ENCODE results near the gene VPS18.
"Not testable (repeated sequence)": the region's sequence is repeated elsewhere in the genome, so short reads cannot be mapped to it uniquely, and the experiment has no call there.

Gene VPS18

DNA sequence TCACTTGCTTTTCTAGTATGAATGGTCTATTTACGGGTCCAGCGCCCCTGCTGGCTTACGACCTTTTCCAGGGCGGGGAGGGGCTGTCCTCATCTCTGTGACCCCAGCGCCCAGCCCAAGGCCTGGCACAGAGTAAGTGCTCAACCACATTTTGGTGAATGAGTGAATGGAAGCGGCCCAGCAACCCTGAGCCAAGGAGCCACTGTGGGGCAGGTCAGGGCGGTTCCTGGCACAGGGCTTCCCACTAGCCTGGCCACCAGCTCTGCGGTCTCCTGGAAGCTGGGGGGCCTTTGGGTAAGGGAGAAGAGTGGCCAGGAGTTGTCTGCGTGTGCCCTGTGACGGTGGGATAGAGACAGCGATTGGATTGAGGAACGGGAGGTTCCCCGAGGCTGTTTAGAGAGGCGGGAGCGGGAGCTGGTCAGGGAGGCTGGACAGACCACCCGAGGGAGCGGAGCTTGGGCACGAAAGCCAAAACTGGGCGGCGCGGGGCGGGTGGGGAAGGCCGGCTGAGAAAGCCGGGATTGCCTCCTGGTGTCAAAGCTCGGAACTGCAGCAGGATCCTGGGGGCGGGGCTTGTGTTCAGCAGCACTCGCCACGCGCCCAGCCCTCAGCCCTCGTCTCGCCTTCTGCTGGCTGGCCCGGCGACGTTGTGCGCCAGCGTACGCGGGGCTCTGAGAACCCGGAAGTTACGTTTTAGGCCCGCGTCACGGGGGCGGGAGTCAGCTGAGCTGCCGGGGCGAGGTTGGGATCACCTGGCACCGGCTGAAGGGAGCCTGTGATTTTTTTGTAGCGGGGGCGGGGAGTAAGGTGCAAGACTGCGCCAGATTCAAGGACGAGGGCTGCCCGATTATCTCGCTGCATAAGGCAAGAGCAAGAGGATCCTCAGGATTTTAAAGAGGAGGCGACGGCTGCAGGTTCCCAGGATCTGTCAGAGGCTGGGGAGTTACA, at the start of gene VPS18:
TSS of gene VPS18 (plus strand) at position 718 of the 948 bp plus-strand sequence. CDS start 319 bp downstream, outside the sequence.
- peak; percentile 91 to 95 for DNase-seq

GRCh38 chr15:40844696-40845030, 49.6 kb upstream of the VPS18 start:
- peak; percentile 32 to 50 for DNase-seq

- DNase-seq = peak; percentile 50 to 51
These were observed 49.2 kb upstream of the VPS18 start for GRCh38 chr15:40845036-40845435.

GRCh38 chr15:40845511-40846284, 48.6 kb upstream of the VPS18 start:
- no peak for DNase-seq

DNA sequence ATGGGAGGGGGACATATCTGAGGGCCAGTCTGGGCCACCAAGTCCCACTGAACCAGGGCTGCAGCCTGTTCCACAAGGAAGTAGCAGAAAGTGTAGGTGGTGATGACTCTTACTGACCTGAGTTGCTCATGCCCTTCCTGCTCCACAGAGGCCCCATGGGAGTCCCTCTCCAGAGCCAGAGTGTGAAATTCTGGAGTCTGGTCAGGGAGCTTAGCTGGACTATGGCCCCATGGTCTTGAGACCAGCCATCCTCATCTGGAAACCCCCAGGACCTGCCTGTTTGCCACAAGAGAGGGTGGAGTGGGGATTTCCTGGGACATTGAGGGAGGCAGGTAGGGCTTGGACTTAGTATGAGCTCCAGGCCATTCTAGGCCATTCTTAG, 47.4 kb upstream of the VPS18 start:
- no peak for DNase-seq

DNA sequence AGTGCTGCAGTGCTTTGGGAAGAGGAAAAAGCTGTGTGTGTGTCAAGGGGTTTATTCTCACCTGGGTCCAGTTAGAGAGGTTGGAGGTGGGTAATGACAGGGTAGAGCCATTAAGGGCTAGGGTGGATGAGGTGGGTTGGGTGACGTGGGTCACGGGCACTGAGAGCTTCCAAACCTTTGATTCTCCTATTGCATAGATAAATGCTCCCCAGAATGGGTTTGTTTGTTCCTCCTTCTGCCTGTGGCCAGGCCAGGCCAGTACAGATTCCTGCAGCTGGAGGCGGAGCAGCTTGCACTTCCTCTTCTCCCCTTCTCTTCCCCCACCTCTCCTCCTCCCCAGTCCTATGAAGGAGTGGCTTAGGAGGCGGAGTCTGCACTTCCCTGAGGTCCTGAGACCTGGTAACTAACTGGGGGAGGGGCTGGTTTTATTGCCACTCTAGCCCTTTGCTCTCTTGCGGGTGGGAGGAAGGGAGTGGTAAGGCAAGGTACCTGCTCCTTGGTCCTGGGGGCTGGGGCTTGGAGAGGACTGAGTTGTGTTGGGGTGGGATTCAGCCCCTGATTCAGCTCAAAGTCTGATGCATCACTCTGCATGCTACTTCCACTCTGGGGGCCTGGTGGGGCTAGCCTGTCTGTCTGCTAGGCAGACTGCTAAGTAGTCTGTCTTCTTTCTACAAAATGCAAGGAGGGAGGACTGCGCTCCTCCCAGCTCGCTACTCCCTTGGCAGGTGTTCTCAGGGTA, 46.9 kb upstream of the VPS18 start:
- DNase-seq = peak; percentile 83 to 94

GRCh38 chr15:40850576-40851112, 43.6 kb upstream of the VPS18 start:
- no peak for DNase-seq

DNA sequence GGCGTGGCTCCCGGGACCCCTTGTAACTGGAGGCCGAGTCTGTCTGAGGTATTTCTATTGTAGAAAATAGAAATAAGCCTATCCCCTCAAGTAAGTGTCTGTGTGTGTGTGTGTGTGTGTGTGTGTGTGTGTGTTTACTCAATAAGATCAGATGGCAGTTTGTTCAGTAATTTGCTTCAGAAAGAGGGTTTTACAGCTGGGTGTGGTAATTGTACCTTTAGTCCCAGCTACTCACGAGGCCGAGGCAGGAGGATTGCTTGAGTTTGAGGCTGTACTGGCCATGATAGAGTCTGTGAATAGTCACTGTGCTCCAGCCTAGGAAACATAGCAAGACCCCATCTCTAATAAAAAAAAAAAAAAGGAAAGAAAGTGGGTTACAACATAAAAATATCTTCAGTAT, 41.7 kb upstream of the VPS18 start:
- no peak for DNase-seq

- no peak for DNase-seq
These were observed 40.9 kb upstream of the VPS18 start for GRCh38 chr15:40853241-40853890.

DNA sequence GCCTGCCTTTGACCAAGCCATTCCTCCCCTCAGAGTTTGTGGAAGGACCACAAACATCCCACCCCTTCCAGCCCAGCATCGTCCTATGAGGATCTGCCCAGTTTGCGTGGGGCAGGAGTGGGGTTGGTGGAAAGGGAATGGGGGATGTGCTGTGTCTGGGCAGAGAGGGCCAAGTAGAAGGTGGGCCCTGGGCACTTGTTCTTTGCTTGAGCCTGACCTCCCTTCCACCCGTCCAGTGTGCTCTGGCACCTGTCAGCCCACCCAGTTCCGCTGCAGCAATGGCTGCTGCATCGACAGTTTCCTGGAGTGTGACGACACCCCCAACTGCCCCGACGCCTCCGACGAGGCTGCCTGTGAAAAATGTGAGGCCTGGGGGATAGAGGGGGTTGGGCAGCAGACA, 40.1 kb upstream of the VPS18 start:
- no peak for DNase-seq

- no peak for DNase-seq
These were observed 38.5 kb upstream of the VPS18 start for GRCh38 chr15:40855706-40856234.

GRCh38 chr15:40856746-40857145, 37.5 kb upstream of the VPS18 start:
- DNase-seq = no peak

- DNase-seq = peak; percentile 50 to 63
These were observed 36.5 kb upstream of the VPS18 start for GRCh38 chr15:40857601-40858341.

- no peak for DNase-seq
These were observed 35.5 kb upstream of the VPS18 start for GRCh38 chr15:40858706-40859105.

DNA sequence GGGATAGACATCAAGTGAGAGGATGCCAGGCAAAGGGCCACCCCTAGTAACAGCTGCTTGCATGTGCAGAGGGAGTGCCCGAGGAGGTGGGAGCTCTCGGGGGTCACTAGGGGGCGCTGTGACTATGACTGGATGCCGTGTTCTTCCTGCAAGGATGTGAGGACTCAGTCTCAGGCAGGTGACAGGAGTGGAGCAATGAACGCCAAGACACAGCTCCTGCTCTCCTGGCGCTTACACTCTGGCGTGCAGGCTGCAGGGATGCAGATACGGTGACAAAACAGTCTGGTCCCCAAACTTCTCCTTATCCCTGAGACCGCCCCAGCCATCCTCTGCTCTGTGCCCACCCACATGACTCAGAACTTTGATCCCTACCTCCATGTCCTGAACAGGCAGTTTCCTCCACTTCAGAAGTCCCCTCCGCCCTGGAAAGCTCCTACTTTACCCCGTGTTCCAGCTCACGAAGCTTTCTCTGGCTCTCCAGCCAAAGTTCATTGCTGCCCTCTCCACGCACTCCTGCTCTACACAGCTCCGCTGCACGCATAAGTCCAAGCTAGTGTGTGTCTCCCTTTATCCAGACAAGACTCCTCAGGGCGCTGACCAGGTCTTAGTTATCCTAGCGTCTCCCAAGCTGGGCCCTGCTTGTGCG, 34.9 kb upstream of the VPS18 start:
- peak; percentile 54 to 59 for DNase-seq

DNA sequence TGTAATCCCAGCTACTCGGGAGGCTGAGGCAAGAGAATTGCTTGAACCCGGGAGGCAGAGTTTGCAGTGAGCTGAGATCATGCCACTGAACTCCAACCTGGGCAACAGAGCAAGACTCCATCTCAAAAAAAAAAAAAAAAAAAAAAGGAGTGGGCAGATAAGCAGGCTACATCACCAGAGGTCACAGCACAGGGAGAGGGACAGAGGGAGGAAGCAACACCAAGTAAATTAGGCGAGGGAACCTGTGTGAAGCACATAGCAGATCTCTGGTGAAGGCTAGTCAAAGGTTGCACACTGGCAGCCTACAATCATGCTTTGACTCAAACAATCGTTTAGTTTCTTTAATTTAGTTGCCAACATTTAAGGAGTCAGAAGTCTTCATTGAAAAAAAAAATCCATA, 33.1 kb upstream of the VPS18 start:
- DNase-seq = not testable (repeated sequence)

DNA sequence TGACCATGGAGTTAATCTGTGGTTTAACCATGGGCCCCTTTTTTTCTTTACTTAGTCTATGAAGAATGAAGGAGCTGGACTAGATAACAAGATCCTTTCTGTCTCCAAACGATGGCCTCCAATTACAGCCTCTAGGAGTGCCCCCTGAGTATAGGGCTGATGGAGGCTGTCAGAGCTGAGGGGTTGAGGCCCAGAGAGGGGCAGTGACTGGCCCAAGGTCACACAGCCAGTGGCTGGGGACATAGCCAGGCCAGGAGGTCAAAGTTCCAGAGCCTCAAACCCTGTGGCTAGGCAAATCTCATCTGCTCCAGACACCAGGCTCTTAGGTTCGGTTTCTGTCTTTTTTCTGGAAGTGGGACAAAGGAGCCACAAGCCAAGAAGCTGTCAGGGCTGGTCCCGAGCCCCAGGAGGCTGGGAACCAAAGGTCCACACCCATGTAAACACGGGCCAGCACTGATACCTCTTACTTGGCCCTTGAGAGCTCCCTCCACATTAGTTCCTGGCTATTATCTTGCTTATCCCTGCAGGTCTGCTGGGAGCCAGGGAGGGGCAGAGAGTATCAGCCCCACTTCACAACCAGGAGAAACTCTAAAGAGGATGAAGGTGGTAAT, 30.5 kb upstream of the VPS18 start:
- DNase-seq = no peak

DNA sequence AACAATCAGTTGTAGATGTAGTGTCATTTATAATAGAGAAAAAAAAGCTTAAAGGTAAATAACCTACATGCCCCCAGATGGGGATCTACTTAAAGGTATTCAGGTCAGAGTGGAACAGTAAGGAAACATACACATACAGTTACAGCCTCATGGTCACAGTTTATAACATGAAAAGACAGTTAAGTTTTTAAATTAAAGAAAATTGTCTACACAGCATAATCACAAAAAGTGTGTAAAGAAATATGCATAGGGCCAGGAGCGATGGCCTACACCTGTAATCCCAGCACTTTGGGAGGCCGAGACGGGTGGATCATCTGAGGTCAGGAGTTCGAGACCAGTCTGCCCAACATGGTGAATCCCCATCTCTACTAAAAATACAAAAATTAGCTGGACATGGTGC, 27.1 kb upstream of the VPS18 start:
- no peak for DNase-seq

DNA sequence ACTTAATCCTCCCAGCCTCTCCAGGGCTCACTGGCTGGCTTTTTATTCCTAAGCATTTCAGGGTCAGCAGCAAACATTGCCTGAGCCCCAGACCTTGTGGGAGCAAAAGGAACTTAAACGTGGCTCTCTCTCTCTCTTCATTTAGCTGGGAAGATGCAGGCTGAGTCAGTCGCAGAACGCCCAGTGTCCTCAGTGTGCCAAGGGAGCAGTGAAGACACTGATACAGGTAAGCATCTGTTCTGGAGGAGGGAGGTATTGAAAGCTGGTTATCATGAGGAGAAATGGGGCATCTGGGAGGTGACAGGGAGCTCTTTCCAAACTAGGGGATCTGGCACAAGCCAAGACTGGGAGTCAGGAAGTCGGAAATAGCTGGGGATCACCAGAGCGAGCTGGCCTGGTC, 24.6 kb upstream of the VPS18 start:
- no peak for DNase-seq

GRCh38 chr15:40870716-40871115, 23.5 kb upstream of the VPS18 start:
- DNase-seq = no peak

All from AML-193 (cell line).